B cell (primary cell): Measurements from ENCODE around the gene DPH6. TPM values are rescaled to one million over a fixed set of nuclear protein-coding genes. Genes with fewer than 3 reads are reported as not detected.

Source experiments
- ATAC-seq: fragments of 200-7000 bp; cut with Tn5 transposase; one replicate; pipeline ENCODE4 v1.10.0; 2021; ENCODE audit warnings: low read depth, mild to moderate bottlenecking, moderate number of reproducible peaks, moderate library complexity
- CTCF ChIA-PET: fragments of 350-600 bp; sonication (Branson Sonifier 250); formaldehyde crosslinking; loops from one replicate; lab custom pipeline; 2021; ENCODE audit warnings: antibody characterized with exemption, inconsistent platforms; lab: Charles Lee
- POLR2A ChIA-PET: fragments of 350-600 bp; sonication (Branson Sonifier 250); formaldehyde crosslinking; loops from one replicate; lab custom pipeline; 2021; ENCODE audit warnings: antibody characterized with exemption; lab: Charles Lee
- DNase-seq: peaks from one replicate; pipeline ENCODE4 v3.0.0; 2013
- H2AFZ ChIP-seq: 2 replicates; pipeline ENCODE4 v1.6.1; 2012; ENCODE audit warnings: mild to moderate bottlenecking, low read depth, low read length; ENCODE audit not compliant: insufficient read depth, poor library complexity, severe bottlenecking
- H3K27ac ChIP-seq, 2 donors: 1 replicate in 1 of 2; 2 replicates in 1 of 2; pipeline ENCODE4 v1.5.1; 2012 to 2013; ENCODE audit warnings: low read length in 2 of 2, mild to moderate bottlenecking in 2 of 2, moderate library complexity in 1 of 2
- H3K27me3 ChIP-seq, 4 experiments: fragments of 200-600 bp in 1 of 4; sonication (generic) in 1 of 4; replicated peaks in 1 of 4; 1 replicate in 2 of 4; 2 replicates in 2 of 4; pipeline versions ENCODE4 v1.6.1 to v1.7.0; 2013 to 2016; ENCODE audit warnings: low read length in 3 of 4, mild to moderate bottlenecking in 2 of 4, mixed read lengths in 1 of 4, moderate library complexity in 1 of 4; ENCODE audit not compliant: insufficient read depth in 4 of 4, control insufficient read depth in 3 of 4; ENCODE audit errors: control extremely low read depth in 1 of 4
- H3K36me3 ChIP-seq, 2 experiments: replicated peaks in 1 of 2; 1 replicate in 1 of 2; 2 replicates in 1 of 2; pipeline versions ENCODE4 v1.6.1 to v1.7.1; 2013; ENCODE audit warnings: low read length in 1 of 2; ENCODE audit not compliant: insufficient read depth in 2 of 2, control insufficient read depth in 1 of 2; ENCODE audit errors: control extremely low read depth in 1 of 2, extremely low read depth in 1 of 2
- H3K4me1 ChIP-seq, 2 donors: fragments of 200-600 bp in 1 of 2; sonication (generic) in 1 of 2; 1 replicate in 1 of 2; 2 replicates in 1 of 2; pipeline versions ENCODE4 v1.5.1 to v1.6.1; 2013 to 2017; ENCODE audit warnings: low read length in 2 of 2; ENCODE audit not compliant: control insufficient read depth in 2 of 2, insufficient read depth in 2 of 2
- H3K4me2 ChIP-seq: replicated peaks from 2 replicates; pipeline ENCODE3; 2012; ENCODE audit warnings: mild to moderate bottlenecking, low read depth, low read length; ENCODE audit not compliant: poor library complexity, severe bottlenecking
- H3K4me3 ChIP-seq, 5 experiments: fragments of 200-600 bp in 1 of 5; sonication (generic) in 1 of 5; 1 replicate in 3 of 5; 2 replicates in 2 of 5; pipeline versions ENCODE4 v1.5.1 to v1.7.0; 2011 to 2016; ENCODE audit warnings: low read length in 4 of 5, mild to moderate bottlenecking in 4 of 5, low read depth in 2 of 5, control low read depth in 1 of 5, moderate library complexity in 1 of 5; ENCODE audit not compliant: insufficient read depth in 1 of 5; ENCODE audit errors: control extremely low read depth in 1 of 5, extremely low read depth in 1 of 5
- H3K79me2 ChIP-seq: fragments of 200-600 bp; sonication (generic); one replicate; pipeline ENCODE4 v1.6.0; 2016; ENCODE audit warnings: low read length; ENCODE audit not compliant: control insufficient read depth, insufficient read depth
- H3K9ac ChIP-seq: fragments of 200-600 bp; sonication (generic); 2 replicates; pipeline ENCODE4 v1.6.1; 2017; ENCODE audit warnings: mild to moderate bottlenecking, low read length, moderate library complexity
- H3K9me3 ChIP-seq, 3 donors: one replicate each; pipeline versions ENCODE4 v1.6.1 to v1.7.1; 2013; ENCODE audit warnings: low read length in 2 of 3; ENCODE audit not compliant: control insufficient read depth in 2 of 3, insufficient read depth in 1 of 3; ENCODE audit errors: control extremely low read depth in 1 of 3
- H4K20me1 ChIP-seq: 2 replicates; pipeline ENCODE4 v1.6.0; 2012; ENCODE audit warnings: mild to moderate bottlenecking, low read length; ENCODE audit not compliant: insufficient read depth, control insufficient read depth, poor library complexity, severe bottlenecking
- H3K27ac Mint-ChIP-seq: one replicate; pipeline ENCODE4 v1.8.0; 2021; ENCODE audit warnings: mixed read lengths
- H3K27me3 Mint-ChIP-seq: one replicate; pipeline ENCODE4 v1.8.0; 2021; ENCODE audit warnings: mixed read lengths
- H3K4me1 Mint-ChIP-seq: one replicate; pipeline ENCODE4 v1.8.0; 2021; ENCODE audit warnings: mixed read lengths
- H3K4me3 Mint-ChIP-seq: one replicate; pipeline ENCODE4 v1.8.0; 2021; ENCODE audit warnings: mixed read lengths
- H3K9me3 Mint-ChIP-seq: one replicate; pipeline ENCODE4 v1.8.0; 2022; ENCODE audit warnings: mixed read lengths; ENCODE audit not compliant: insufficient read depth
- EZH2 ChIP-seq: IDR thresholded peaks from 2 replicates; pipeline ENCODE4 v1.6.1; 2012; ENCODE audit warnings: borderline replicate concordance, low read depth, mild to moderate bottlenecking, moderate library complexity, low read length; ENCODE audit not compliant: insufficient read depth, poor library complexity, severe bottlenecking
- WGBS: methylation state at CpG from one replicate; pipeline ENCODE4 v1.1.5; 2013; ENCODE audit warnings: missing lambda C conversion rate; ENCODE audit not compliant: insufficient coverage; 5-methylcytosine and 5-hydroxymethylcytosine counted together
- intact Hi-C: fragments of 100-400 bp; cut with micrococcal nuclease; formaldehyde crosslinking; loops from one replicate; pipeline ENCODE4 v1.10.0; 2022
- polyA plus RNA-seq: library from polyadenylated mRNA; depleted of rRNA; stranded (reverse); fragments of >200 nt; gene quantifications from 2 replicates; pipeline ENCODE4 v1.2.3, GENCODE V29; 2012
- total RNA-seq, 2 donors: library from RNA; stranded (reverse); fragments of 120-200 nt in 1 of 2; gene quantifications; 1 replicate in 1 of 2; 2 replicates in 1 of 2; pipeline versions ENCODE4 v1.2.3 to v1.2.4, GENCODE V29; 2013 to 2022
- TF ChIP-seq, protein P1 (sequence below): fragments of 200-600 bp; IDR thresholded peaks from one replicate; pipeline ENCODE4 v1.8.0; 2022; ENCODE audit warnings: antibody characterized with exemption, mild to moderate bottlenecking

The DPH6 gene
- total and polyA plus RNA-seq, 2 donors (not counting 1 experiment from before 2014, with no cell fraction given), result 5.4 to 13.3 TPM

- H3K9me3 ChIP-seq, result no peaks in the 10 kb centered on the region
- Mint-ChIP-seq H3K27me3 (no peaks in the 10 kb centered on the region), H3K4me3 (no peak overlapping the region), H3K4me1 (no peaks in the 10 kb centered on the region), H3K27ac (no peak overlapping the region), H3K9me3 (no peaks in the 10 kb centered on the region)
- no peak for TF ChIP-seq EZH2
- TF ChIP-seq, protein P1, sequence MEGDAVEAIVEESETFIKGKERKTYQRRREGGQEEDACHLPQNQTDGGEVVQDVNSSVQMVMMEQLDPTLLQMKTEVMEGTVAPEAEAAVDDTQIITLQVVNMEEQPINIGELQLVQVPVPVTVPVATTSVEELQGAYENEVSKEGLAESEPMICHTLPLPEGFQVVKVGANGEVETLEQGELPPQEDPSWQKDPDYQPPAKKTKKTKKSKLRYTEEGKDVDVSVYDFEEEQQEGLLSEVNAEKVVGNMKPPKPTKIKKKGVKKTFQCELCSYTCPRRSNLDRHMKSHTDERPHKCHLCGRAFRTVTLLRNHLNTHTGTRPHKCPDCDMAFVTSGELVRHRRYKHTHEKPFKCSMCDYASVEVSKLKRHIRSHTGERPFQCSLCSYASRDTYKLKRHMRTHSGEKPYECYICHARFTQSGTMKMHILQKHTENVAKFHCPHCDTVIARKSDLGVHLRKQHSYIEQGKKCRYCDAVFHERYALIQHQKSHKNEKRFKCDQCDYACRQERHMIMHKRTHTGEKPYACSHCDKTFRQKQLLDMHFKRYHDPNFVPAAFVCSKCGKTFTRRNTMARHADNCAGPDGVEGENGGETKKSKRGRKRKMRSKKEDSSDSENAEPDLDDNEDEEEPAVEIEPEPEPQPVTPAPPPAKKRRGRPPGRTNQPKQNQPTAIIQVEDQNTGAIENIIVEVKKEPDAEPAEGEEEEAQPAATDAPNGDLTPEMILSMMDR, result no peak
- intact Hi-C loops, result no loop called here
- no peak overlapping the region for H3K4me3 ChIP-seq
- no peak overlapping the region for H2AFZ ChIP-seq
- H3K4me2 ChIP-seq, result no peak overlapping the region
- ChIA-PET POLR2A (no interaction called here), CTCF (no interaction called here)
- no peaks in the 10 kb centered on the region for H3K27me3 ChIP-seq
- H3K27ac ChIP-seq, result no peak overlapping the region
- H3K4me1 ChIP-seq, result no peaks in the 10 kb centered on the region
- no peaks in the 10 kb centered on the region for H3K36me3 ChIP-seq
- DNase-seq (no peak), ATAC-seq (no peak)
- H3K79me2 ChIP-seq, result no peaks in the 10 kb centered on the region
- H4K20me1 ChIP-seq, result no peaks in the 10 kb centered on the region
- H3K9ac ChIP-seq, result no peak overlapping the region
These were observed 80.2 kb downstream of the DPH6 start for GRCh38 chr15:35465783-35466182.

- no peaks in the 10 kb centered on the region for H4K20me1 ChIP-seq
- CTCF ChIA-PET, result no interaction called here
- ATAC-seq, result no peak
- no peak for TF ChIP-seq EZH2
- TF ChIP-seq, protein P1, result no peak
- intact Hi-C loops, result no loop called here
- no peaks in the 10 kb centered on the region for H3K79me2 ChIP-seq
- no peak overlapping the region for H3K27ac ChIP-seq
- no peaks in the 10 kb centered on the region for H3K4me1 ChIP-seq
- H3K27ac Mint-ChIP-seq, result no peak overlapping the region
- DNase-seq, result no peak
- no peak overlapping the region for H3K4me2 ChIP-seq
- no peaks in the 10 kb centered on the region for H3K9me3 Mint-ChIP-seq
- no peaks in the 10 kb centered on the region for H3K36me3 ChIP-seq
- H3K9me3 ChIP-seq, result no peaks in the 10 kb centered on the region
- H3K9ac ChIP-seq, result no peak overlapping the region
- no peak overlapping the region for H3K4me3 ChIP-seq
- no CpG with 5 or more reads among the region's 4 CpGs for WGBS
- no peak overlapping the region for H3K4me3 Mint-ChIP-seq
- POLR2A ChIA-PET, result no interaction called here
- no peaks in the 10 kb centered on the region for H3K4me1 Mint-ChIP-seq
- H3K27me3 Mint-ChIP-seq, result no peaks in the 10 kb centered on the region
- no peaks in the 10 kb centered on the region for H3K27me3 ChIP-seq
- no peak overlapping the region for H2AFZ ChIP-seq
These were observed 85.3 kb downstream of the DPH6 start for GRCh38 chr15:35460616-35461015.
